ENCODE results near the gene SEMA4G.

Gene SEMA4G, protein sequence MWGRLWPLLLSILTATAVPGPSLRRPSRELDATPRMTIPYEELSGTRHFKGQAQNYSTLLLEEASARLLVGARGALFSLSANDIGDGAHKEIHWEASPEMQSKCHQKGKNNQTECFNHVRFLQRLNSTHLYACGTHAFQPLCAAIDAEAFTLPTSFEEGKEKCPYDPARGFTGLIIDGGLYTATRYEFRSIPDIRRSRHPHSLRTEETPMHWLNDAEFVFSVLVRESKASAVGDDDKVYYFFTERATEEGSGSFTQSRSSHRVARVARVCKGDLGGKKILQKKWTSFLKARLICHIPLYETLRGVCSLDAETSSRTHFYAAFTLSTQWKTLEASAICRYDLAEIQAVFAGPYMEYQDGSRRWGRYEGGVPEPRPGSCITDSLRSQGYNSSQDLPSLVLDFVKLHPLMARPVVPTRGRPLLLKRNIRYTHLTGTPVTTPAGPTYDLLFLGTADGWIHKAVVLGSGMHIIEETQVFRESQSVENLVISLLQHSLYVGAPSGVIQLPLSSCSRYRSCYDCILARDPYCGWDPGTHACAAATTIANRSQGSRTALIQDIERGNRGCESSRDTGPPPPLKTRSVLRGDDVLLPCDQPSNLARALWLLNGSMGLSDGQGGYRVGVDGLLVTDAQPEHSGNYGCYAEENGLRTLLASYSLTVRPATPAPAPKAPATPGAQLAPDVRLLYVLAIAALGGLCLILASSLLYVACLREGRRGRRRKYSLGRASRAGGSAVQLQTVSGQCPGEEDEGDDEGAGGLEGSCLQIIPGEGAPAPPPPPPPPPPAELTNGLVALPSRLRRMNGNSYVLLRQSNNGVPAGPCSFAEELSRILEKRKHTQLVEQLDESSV

GRCh38 chr10:100969187-100970075 lies at the start of gene SEMA4G:
SEMA4G (plus strand) TSS chr10:100969504; CDS start chr10:100972913, 3,409 bp downstream.
- DNase-seq, result peak in 5 of 14 donors; percentile 20 to 61 (median 32)

DNA sequence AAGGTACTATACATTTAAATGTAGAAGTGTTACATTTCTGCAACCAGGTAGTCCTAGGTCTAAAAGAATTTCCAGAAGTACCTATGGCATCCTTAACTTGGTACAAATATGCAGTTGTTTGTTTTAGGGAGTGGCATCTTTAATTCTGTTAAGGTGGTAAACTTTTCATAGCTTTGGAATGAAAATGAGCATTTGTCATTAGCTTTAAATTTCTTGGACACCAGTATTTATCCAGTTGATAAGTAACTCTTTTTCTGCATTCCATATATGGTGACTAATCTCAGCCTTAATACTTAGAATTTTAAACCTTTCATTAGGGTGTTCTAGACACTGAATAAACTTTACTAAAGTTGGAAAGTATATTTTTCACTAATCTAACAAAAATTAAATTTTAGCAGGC lies 45.7 kb upstream of the SEMA4G start:
- no peak for DNase-seq

GRCh38 chr10:100927266-100927665 lies 42.0 kb upstream of the SEMA4G start:
- no peak for DNase-seq

- no peak for DNase-seq
These were observed 41.3 kb upstream of the SEMA4G start for GRCh38 chr10:100928039-100928438.

DNA sequence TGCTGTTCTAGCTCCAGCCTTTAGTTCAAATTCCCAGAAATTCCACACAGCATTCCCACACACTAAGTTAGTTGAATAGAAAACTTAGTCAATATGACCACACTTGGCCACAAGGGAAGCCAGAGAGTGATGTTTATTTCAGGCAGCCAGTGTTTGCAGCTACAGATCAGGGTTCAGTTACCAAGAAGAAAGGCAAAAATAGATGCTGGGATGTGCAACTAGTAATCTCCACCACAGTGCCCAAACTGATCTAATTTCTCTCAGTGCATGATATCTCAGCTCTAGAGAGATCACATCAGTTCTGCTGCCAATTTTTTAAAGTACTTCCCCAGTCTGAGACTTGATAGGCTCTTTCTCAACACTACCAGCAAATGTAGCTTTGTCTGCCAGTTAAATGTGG lies 38.9 kb upstream of the SEMA4G start:
- peak in 1 of 14 donors; percentile 24 for DNase-seq

GRCh38 chr10:100934084-100934659 lies 35.1 kb upstream of the SEMA4G start:
- no peak for DNase-seq

DNA sequence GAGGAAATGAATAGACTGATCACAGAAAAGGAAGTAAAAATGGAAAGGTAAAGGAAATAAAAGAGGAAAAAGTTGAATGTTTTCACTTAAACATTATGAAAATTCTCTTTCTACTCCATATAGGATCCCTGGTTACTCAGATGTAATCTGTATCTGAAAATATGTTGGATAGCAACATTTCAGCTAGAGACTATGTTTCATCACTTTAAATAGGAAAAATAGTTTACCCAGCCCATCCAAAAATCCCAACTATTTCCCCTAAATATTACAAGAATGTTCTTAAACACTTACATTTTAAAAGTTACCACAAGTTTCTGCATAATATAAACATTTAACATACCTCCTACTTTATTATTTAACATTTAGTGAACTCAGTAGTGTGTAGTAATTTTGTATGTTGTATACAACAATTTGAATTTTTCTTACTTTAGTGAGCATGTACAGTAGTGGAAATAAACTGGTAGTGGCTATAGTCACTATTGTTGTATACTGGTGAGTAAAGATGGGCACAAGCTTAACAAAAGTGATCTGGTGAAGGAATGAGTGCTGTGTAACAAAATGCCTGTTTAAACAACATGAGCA lies 29.4 kb upstream of the SEMA4G start:
- no peak for DNase-seq

GRCh38 chr10:100942229-100942628 lies 27.1 kb upstream of the SEMA4G start:
- no peak for DNase-seq

DNA sequence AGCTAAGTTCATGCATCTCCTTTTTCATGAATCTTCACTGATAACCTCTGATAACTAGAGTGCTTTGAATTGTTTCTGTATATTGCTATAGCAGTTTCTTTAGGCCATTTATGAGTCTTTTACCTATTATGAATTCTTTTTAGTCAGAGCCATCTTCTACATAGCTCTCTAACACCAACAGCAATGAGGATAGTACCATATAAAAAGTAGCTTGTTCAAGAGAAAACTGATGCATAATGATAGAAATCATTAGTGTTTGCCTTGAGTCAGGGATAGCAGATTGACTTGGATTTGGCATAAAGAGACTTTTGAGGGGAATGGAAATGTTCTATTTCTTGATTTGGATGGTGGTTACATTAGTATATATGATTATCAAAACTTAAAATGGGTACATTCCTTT lies 25.8 kb upstream of the SEMA4G start:
- no peak for DNase-seq

DNA sequence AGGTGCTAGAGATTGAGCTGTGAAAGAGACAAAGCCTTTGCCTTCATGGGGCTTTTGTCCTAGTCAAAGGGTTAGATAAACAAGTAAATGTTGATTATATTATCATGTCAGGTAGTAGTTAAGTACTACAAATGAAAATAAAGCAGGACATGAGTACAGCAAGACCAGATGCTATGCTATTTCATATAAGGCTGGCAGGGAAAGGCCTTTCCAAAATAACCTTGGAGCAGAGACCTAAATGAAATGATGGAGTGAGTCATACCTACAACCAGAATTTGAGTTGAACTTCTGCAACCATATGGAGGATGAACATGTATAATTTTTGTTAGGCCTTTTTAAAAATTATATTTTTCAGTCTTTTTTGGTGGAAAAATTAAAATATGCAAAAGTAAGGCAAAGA lies 23.6 kb upstream of the SEMA4G start:
- DNase-seq, result no peak

DNA sequence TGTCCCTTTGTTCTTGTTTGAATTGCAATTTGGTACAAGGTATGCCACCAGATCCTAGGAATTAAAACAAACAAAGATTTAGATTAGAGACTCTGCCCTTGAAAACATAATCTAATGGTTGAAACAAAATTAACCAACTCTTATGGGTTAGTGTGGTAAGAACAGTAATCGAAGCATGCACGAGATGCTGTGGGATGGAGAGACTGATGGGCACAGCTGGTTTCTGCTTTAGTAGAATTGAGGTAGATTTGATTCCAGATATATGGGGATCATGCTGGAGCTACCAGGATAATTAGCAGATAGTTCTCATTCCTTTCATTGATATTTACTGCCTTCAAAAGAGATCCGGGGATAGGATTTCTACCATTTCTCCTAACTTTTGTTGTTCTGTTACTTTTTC lies 20.4 kb upstream of the SEMA4G start:
- no peak for DNase-seq

DNA sequence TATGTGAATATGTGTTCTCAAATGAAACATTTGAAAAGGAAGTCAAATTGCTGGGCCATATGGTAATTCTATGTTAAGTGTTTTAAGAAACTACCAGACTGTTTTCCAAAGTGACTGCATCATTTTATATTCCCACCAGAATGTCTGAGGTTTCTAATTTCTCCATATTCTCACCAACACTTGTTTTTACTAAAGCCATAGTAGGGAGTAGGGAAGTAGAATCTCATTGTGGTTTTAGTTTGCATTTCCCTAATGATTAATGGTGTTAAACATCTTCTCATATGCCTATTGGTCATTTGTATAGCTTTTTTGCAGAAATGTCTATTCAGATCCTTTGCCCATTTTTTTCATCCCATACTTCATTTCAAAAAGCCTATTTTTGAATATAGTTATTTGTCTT lies 9.1 kb upstream of the SEMA4G start:
- no peak for DNase-seq

DNA sequence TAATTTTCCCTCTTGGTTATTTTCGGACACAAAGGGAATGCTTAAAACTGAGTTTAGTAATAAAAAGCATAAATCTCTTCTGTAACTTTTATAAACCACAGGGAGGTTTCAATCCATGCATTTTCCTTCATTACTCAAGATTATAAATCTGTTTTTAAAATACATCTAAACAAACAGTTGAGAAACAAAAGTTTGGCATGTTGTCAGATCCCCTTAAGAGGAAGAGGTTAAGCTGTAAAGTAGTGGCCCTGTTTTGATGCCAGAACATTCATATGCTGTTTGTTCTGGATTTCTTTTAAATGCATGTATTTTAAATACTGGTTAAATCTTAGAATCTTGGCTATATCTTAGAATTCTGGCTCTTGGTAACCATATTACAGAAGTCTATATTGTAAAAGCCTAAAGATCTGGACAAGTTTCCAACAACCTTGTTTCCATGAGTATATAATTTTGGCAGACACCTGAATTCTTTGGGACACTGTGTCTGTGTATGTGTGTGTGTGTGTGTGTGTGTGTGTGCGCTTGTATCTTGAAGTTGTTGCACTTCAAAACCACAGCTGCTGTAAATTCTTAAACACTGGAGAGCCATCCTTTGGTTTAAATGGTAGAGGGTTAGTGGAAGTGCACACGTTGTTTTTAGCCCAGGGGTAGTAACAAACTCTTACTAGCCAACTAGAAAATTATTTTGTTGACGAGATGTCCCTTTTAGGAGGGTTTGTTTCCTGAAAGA lies 6.8 kb upstream of the SEMA4G start:
- no peak for DNase-seq

DNA sequence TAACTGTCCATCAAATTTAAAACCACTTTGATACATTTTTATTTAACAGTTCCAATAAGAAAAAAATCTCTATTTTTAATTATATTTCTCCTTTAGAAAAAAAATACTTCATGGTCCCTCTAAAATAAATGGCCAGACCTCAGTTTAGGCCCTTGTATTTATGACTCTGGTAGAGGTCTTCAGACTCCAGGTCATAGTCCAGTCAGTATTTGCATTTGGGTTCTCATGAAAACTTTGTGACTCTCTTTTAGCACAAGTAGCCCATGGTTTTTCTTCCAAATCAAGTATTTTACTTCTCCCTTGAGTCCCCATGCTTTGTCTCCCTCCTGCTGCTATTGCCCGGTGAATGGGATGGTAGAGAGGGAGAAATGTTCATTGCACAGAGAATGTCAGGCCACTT lies 5.5 kb upstream of the SEMA4G start:
- DNase-seq, result no peak

GRCh38 chr10:100965820-100966219 lies 3.5 kb upstream of the SEMA4G start:
- DNase-seq, result no peak

GRCh38 chr10:100966887-100967286 lies 2.4 kb upstream of the SEMA4G start:
- DNase-seq, result no peak

DNA sequence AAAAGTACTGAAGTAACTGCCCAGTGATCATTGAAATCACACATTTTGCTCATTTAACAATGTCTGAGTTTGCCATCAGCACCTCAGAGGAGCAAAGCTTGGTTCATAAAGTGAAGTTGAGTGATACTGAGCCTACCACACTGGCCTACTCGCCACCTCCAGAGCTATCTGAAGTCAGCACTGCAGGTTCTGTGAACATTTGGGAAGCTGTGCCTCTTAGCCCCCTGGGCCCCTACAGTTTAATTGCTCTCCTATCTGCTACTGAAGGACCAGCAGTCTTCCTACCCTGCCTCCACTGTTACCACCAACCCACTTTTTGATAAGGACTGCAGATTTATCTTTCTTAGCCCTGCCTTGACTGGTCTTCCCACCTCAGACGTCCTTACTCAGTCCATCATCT lies 2.0 kb upstream of the SEMA4G start:
- no peak for DNase-seq

- no peak for DNase-seq
These were observed 1.1 kb upstream of the SEMA4G start for GRCh38 chr10:100968062-100968736.

DNA sequence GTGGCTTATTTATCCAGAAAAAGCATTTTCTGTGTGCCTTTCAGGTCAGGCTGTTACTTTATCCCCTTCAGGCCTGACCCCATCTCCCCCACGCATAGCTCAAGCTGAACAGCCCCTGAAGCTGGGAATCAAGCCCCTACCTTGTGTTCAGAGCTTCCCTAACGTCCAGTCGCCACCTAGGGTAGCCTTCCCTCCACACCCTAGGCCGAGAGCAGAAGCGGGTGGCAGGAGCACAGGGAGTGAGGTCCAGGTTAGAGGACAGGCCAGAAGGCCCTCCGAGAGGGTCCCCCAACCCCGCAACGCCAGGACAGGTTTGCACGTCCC lies 479 bp upstream of the SEMA4G start:
- no peak for DNase-seq

- DNase-seq, result peak in 1 of 14 donors; percentile 38
These were observed 991 bp downstream of the SEMA4G start for GRCh38 chr10:100970076-100970913.
